HEK293T (cell line): ENCODE results near the gene CLIP4.

ENCODE experiments used
- CTCF ChIA-PET: fragments of 350-600 bp; formaldehyde crosslinking; extraction: SDS; loops from one replicate; lab custom pipeline; 2021; ENCODE audit warnings: antibody characterized with exemption, inconsistent platforms; lab: Yijun Ruan, JAX
- POLR2A ChIA-PET: fragments of 350-600 bp; formaldehyde crosslinking; extraction: SDS; loops from one replicate; lab custom pipeline; 2020; ENCODE audit warnings: antibody characterized with exemption, inconsistent platforms; lab: Yijun Ruan, JAX
- DNase-seq: peaks from one replicate; pipeline ENCODE4 v3.0.0; 2012; ENCODE audit warnings: mixed read lengths; ENCODE audit errors: extremely low spot score
- ARNT ChIP-seq: fragments of 450-650 bp; IDR thresholded peaks from 2 replicates; pipeline ENCODE4 v1.6.1; 2017; ENCODE audit warnings: mild to moderate bottlenecking
- BHLHE40 ChIP-seq: fragments of 450-650 bp; IDR thresholded peaks from 2 replicates; pipeline ENCODE4 v1.6.1; 2016; ENCODE audit warnings: mild to moderate bottlenecking, moderate library complexity, borderline replicate concordance
- CTBP1 ChIP-seq: fragments of 450-650 bp; IDR thresholded peaks from 2 replicates; pipeline ENCODE4 v1.6.1; 2016; ENCODE audit warnings: borderline replicate concordance
- ELF4 ChIP-seq: fragments of 450-650 bp; IDR thresholded peaks from 2 replicates; pipeline ENCODE4 v1.6.1; 2017; ENCODE audit warnings: antibody characterized with exemption
- FOXA1 ChIP-seq: fragments of 450-650 bp; IDR thresholded peaks from 2 replicates; pipeline ENCODE4 v1.6.1; 2016; ENCODE audit warnings: mild to moderate bottlenecking
- FOXK2 ChIP-seq: fragments of 450-650 bp; IDR thresholded peaks from 2 replicates; pipeline ENCODE4 v1.6.1; 2016; ENCODE audit warnings: mild to moderate bottlenecking
- FOXM1 ChIP-seq: fragments of 450-650 bp; IDR thresholded peaks from 2 replicates; pipeline ENCODE4 v1.6.1; 2017; ENCODE audit warnings: mild to moderate bottlenecking, borderline replicate concordance
- HDGF ChIP-seq: fragments of 450-650 bp; IDR thresholded peaks from 2 replicates; pipeline ENCODE4 v1.6.1; 2017; ENCODE audit warnings: antibody characterized with exemption, borderline replicate concordance
- L3MBTL2 ChIP-seq: fragments of 450-650 bp; conservative IDR thresholded peaks from 2 replicates; pipeline ENCODE4 v1.6.1; 2016; ENCODE audit warnings: mild to moderate bottlenecking
- LEF1 ChIP-seq: fragments of 450-650 bp; IDR thresholded peaks from 2 replicates; pipeline ENCODE4 v1.6.1; 2017; ENCODE audit warnings: mild to moderate bottlenecking, borderline replicate concordance
- NFRKB ChIP-seq: fragments of 450-650 bp; IDR thresholded peaks from 2 replicates; pipeline ENCODE4 v1.6.1; 2016; ENCODE audit warnings: mild to moderate bottlenecking, moderate library complexity
- SP1 ChIP-seq: fragments of 450-650 bp; IDR thresholded peaks from 2 replicates; pipeline ENCODE4 v1.6.1; 2017
- SUZ12 ChIP-seq: fragments of 450-650 bp; IDR thresholded peaks from 2 replicates; pipeline ENCODE4 v1.6.1; 2016; ENCODE audit warnings: mild to moderate bottlenecking
- TARDBP ChIP-seq: fragments of 450-650 bp; IDR thresholded peaks from 2 replicates; pipeline ENCODE4 v1.6.1; 2016
- ZNF384 ChIP-seq: fragments of 450-650 bp; IDR thresholded peaks from 2 replicates; pipeline ENCODE4 v1.6.1; 2016
- TF ChIP-seq, protein P1 (sequence below): fragments of 450-650 bp; IDR thresholded peaks from 2 replicates; pipeline ENCODE4 v1.6.1; 2016

The CLIP4 gene

DNA sequence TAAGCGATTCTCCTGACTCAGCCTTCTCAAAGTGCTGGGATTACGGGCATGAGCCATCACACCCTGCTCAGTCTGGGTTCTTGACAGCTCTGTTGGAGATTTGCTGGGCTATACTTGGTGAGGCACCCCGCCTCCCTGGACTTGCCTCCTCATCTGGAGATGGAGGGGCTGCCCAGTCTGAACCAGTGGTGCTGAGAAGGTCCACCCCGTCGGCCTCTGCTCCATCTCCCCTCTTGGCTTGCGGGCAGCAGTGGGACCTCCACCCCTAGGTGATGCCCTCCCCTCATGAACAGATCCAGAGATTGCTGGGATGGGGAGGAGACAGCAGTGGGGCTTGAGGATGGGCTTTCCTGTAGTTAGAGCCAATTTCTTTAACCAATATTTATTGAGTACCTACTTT is 120.9 kb downstream of the CLIP4 start:
- ChIA-PET CTCF (interaction anchor here (1.3 kb wide), 1 partner anchor 74 kb away, joined by 3 read pairs; no protein-coding TSS in a partner anchor), POLR2A (no interaction called here)
- TF ChIP-seq NFRKB, result no peak
- TF ChIP-seq FOXA1, result no peak
- no peak for TF ChIP-seq SP1
- no peak for TF ChIP-seq FOXK2
- TF ChIP-seq ELF4, result no peak
- TF ChIP-seq HDGF, result no peak
- no peak for TF ChIP-seq ARNT
- no peak for TF ChIP-seq ZNF384
- TF ChIP-seq SUZ12, result no peak
- no peak for TF ChIP-seq BHLHE40
- TF ChIP-seq LEF1, result no peak
- TF ChIP-seq FOXM1, result no peak
- no peak for TF ChIP-seq TARDBP
- DNase-seq, result no peak

DNA sequence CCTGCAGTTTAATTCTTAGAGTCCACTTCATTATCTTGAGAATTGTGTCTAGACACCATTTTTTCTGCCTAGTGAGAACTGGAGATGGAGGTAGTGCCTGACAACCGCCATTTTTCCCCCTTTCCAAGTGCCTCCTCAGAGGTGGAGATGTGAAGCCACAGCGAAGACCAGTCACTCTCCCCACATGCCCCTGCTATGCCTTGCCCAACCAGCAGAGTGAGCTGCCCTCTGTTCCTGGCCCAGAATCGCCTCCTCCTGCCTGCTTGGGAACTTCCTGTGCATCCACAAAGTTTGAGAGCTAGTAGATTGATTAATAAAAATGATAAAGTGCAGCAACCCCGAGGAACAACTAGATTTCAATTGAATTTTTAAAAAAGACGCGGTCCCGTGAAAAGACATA is 123.3 kb downstream of the CLIP4 start:
- DNase-seq, result peak; percentile 76
- ChIA-PET CTCF (interaction anchor here (0.6 to 1.6 kb wide), 5 partner anchors 14 to 875 kb away, joined by 3 to 6 read pairs (median 5); no protein-coding TSS in a partner anchor), POLR2A (no interaction called here)
- TF ChIP-seq LEF1 (no peak), L3MBTL2 (no peak), ARNT (no peak), ZNF384 (no peak), SUZ12 (no peak), TARDBP (no peak), CTBP1 (no peak), NFRKB (no peak), HDGF (no peak), SP1 (no peak), BHLHE40 (no peak), ELF4 (no peak), FOXK2 (no peak), FOXM1 (no peak), FOXA1 (no peak)
- TF ChIP-seq, protein P1, sequence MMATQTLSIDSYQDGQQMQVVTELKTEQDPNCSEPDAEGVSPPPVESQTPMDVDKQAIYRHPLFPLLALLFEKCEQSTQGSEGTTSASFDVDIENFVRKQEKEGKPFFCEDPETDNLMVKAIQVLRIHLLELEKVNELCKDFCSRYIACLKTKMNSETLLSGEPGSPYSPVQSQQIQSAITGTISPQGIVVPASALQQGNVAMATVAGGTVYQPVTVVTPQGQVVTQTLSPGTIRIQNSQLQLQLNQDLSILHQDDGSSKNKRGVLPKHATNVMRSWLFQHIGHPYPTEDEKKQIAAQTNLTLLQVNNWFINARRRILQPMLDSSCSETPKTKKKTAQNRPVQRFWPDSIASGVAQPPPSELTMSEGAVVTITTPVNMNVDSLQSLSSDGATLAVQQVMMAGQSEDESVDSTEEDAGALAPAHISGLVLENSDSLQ, result no peak
